Muscle layer of colon (tissue), 2 donors: ENCODE measurements around the gene EFCC1.

Experiments used
- H3K27ac ChIP-seq: one replicate; pipeline ENCODE4 v1.7.0; 2013; ENCODE audit warnings: low read depth, mild to moderate bottlenecking, low read length, moderate library complexity
- H3K27me3 ChIP-seq, 2 donors: one replicate each; pipeline ENCODE4 v1.7.0; 2013; ENCODE audit warnings: low read length in 2 of 2, mild to moderate bottlenecking in 2 of 2; ENCODE audit not compliant: insufficient read depth in 2 of 2, control insufficient read depth in 1 of 2
- H3K36me3 ChIP-seq: one replicate; pipeline ENCODE4 v1.7.0; 2013; ENCODE audit warnings: mild to moderate bottlenecking, low read length; ENCODE audit not compliant: insufficient read depth
- H3K4me1 ChIP-seq: one replicate; pipeline ENCODE4 v1.7.0; 2013; ENCODE audit warnings: mild to moderate bottlenecking, low read length; ENCODE audit not compliant: insufficient read depth
- H3K4me3 ChIP-seq, 2 donors: one replicate each; pipeline ENCODE4 v1.7.0; 2013; ENCODE audit warnings: low read length in 2 of 2, low read depth in 1 of 2, mild to moderate bottlenecking in 1 of 2, moderate library complexity in 1 of 2
- H3K9ac ChIP-seq: one replicate; pipeline ENCODE4 v1.7.0; 2013; ENCODE audit warnings: low read length
- H3K9me3 ChIP-seq: one replicate; pipeline ENCODE4 v1.7.0; 2013; ENCODE audit warnings: mild to moderate bottlenecking, low read length
- donor health status: abdominal sarcoma.
- donor health status: Adenocarcinoma of cecum.

The EFCC1 gene

GRCh38 chr3:129001101-129001805, at the start of gene EFCC1:
TSS of gene EFCC1 (plus strand) at chr3:129001304. CDS start at chr3:129001629, 325 bp downstream.
- Histone ChIP-seq H3K4me3 (peak within 1 kb of the TSS; percentile 31 to 49), H3K36me3 (no peaks in the 10 kb centered on the region), H3K9ac (no peak within 1 kb of the TSS), H3K27ac (peak within 1 kb of the TSS; percentile 17), H3K4me1 (peaks cover 6% of the 10 kb centered on the region), H3K9me3 (no peaks in the 10 kb centered on the region), H3K27me3 (peaks cover 23 to 46% of the 10 kb centered on the region in 2 donors)

- Histone ChIP-seq H3K4me1 (no peaks in the 10 kb centered on the region), H3K9ac (no peak overlapping the region), H3K27ac (no peak overlapping the region)
Observed at GRCh38 chr3:128956440-128956839, 44.7 kb upstream of the EFCC1 start.

GRCh38 chr3:128965280-128965679, 35.8 kb upstream of the EFCC1 start:
- Histone ChIP-seq H3K9me3 (no peaks in the 10 kb centered on the region), H3K27ac (no peak overlapping the region), H3K27me3 (no peaks in the 10 kb centered on the region), H3K4me1 (no peaks in the 10 kb centered on the region), H3K36me3 (no peaks in the 10 kb centered on the region), H3K4me3 (no peak overlapping the region), H3K9ac (no peak overlapping the region)

More at GRCh38 chr3:128956440-128956839, 44.7 kb upstream of the EFCC1 start:
- Histone ChIP-seq H3K9me3 (no peaks in the 10 kb centered on the region), H3K36me3 (no peaks in the 10 kb centered on the region), H3K4me3 (no peak overlapping the region), H3K27me3 (no peaks in the 10 kb centered on the region)

GRCh38 chr3:128965818-128966217, 35.3 kb upstream of the EFCC1 start:
- Histone ChIP-seq H3K27ac (no peak overlapping the region), H3K9ac (no peak overlapping the region), H3K4me1 (peaks cover 1% of the 10 kb centered on the region), H3K36me3 (no peaks in the 10 kb centered on the region), H3K4me3 (no peak overlapping the region), H3K9me3 (no peaks in the 10 kb centered on the region), H3K27me3 (no peaks in the 10 kb centered on the region)

GRCh38 chr3:128967748-128968355, 33.3 kb upstream of the EFCC1 start:
- Histone ChIP-seq H3K36me3 (no peaks in the 10 kb centered on the region), H3K9ac (no peak overlapping the region), H3K9me3 (no peaks in the 10 kb centered on the region), H3K4me1 (peaks cover 12% of the 10 kb centered on the region), H3K4me3 (no peak overlapping the region), H3K27ac (no peak overlapping the region), H3K27me3 (no peaks in the 10 kb centered on the region)

- H3K27ac ChIP-seq, result no peak overlapping the region
- no peaks in the 10 kb centered on the region for H3K9me3 ChIP-seq
- no peaks in the 10 kb centered on the region for H3K36me3 ChIP-seq
- H3K9ac ChIP-seq, result no peak overlapping the region
- H3K4me3 ChIP-seq, result no peak overlapping the region
- H3K27me3 ChIP-seq, result no peaks in the 10 kb centered on the region
- peaks cover 14% of the 10 kb centered on the region for H3K4me1 ChIP-seq
Observed at GRCh38 chr3:128969993-128970739, 30.9 kb upstream of the EFCC1 start.

- Histone ChIP-seq H3K27me3 (no peaks in the 10 kb centered on the region), H3K36me3 (no peaks in the 10 kb centered on the region), H3K4me3 (no peak overlapping the region), H3K27ac (no peak overlapping the region), H3K9me3 (no peaks in the 10 kb centered on the region), H3K9ac (no peak overlapping the region), H3K4me1 (peaks cover 14% of the 10 kb centered on the region)
Observed at GRCh38 chr3:128970740-128971047, 30.4 kb upstream of the EFCC1 start.

- Histone ChIP-seq H3K4me3 (no peak overlapping the region), H3K27ac (no peak overlapping the region), H3K4me1 (peaks cover 14% of the 10 kb centered on the region), H3K9ac (no peak overlapping the region), H3K9me3 (no peaks in the 10 kb centered on the region), H3K27me3 (no peaks in the 10 kb centered on the region), H3K36me3 (no peaks in the 10 kb centered on the region)
Observed at GRCh38 chr3:128971421-128972100, 29.5 kb upstream of the EFCC1 start.

GRCh38 chr3:128973988-128974564, 27.0 kb upstream of the EFCC1 start:
- peaks cover 14% of the 10 kb centered on the region for H3K4me1 ChIP-seq
- H3K27ac ChIP-seq, result no peak overlapping the region
- no peak overlapping the region for H3K9ac ChIP-seq
- no peaks in the 10 kb centered on the region for H3K27me3 ChIP-seq
- H3K9me3 ChIP-seq, result no peaks in the 10 kb centered on the region
- no peak overlapping the region for H3K4me3 ChIP-seq
- H3K36me3 ChIP-seq, result no peaks in the 10 kb centered on the region

- H3K4me3 ChIP-seq, result no peak overlapping the region
- no peaks in the 10 kb centered on the region for H3K27me3 ChIP-seq
- H3K4me1 ChIP-seq, result peaks cover 14% of the 10 kb centered on the region
- H3K36me3 ChIP-seq, result no peaks in the 10 kb centered on the region
- H3K27ac ChIP-seq, result no peak overlapping the region
- no peak overlapping the region for H3K9ac ChIP-seq
- no peaks in the 10 kb centered on the region for H3K9me3 ChIP-seq
Observed at GRCh38 chr3:128975276-128975675, 25.8 kb upstream of the EFCC1 start.
